Adipose tissue (tissue), 3 donors: Measurements from ENCODE around the gene CDH22. TPM values are rescaled to one million over a fixed set of nuclear protein-coding genes. Genes with fewer than 3 reads are reported as not detected.

ENCODE experiments used
- H3K27ac ChIP-seq: one replicate; pipeline ENCODE4 v1.5.1; 2013; ENCODE audit warnings: low read depth, low read length
- WGBS, 3 donors: extraction: QIAGEN DNeasy Blood & Tissue Kit; methylation state at CpG; one replicate each; pipeline ENCODE4 v1.1.7; 2013; 5-methylcytosine and 5-hydroxymethylcytosine counted together
- polyA plus RNA-seq, 3 donors: library from polyadenylated mRNA; stranded (reverse); fragments of 200-250 nt; gene quantifications; one replicate each; pipeline ENCODE4 v1.2.3, GENCODE V29; 2013
- donor health status: healthy with polysubstance abuse.
- donor health status: Bipolar disorder and iron deficiency.
- donor health status: healthy.

CDH22 gene
- polyA plus RNA-seq = 1 to 10 TPM in 1 of 3 donors, under 1 TPM in 2; 0.16 to 1.3 (median 0.45) TPM

- 1 to 3% (median 3%) methylated on average over 46 to 74 of the region's 74 CpGs for WGBS, 3 donors
- H3K27ac ChIP-seq = no peak within 1 kb of the TSS
Observed at GRCh38 chr20:46308258-46309157, at the start of gene CDH22. CDH22 (minus strand) TSS chr20:46308498; CDS start chr20:46251294, 57,204 bp downstream.

- 3 to 6% (median 5%) methylated on average over 13 of the region's 13 CpGs for WGBS, 3 donors
- H3K27ac ChIP-seq = no peak overlapping the region
Observed at GRCh38 chr20:46357030-46357514, 48.8 kb upstream of the CDH22 start.

- 62 to 72% (median 70%) methylated on average over 23 of the region's 23 CpGs for WGBS, 3 donors
Observed at GRCh38 chr20:46356195-46357029, 48.1 kb upstream of the CDH22 start.

GRCh38 chr20:46355778-46356177, 47.5 kb upstream of the CDH22 start:
- 85 to 90% (median 89%) methylated on average over 7 of the region's 7 CpGs for WGBS, 3 donors
- H3K27ac ChIP-seq = no peak overlapping the region

More at GRCh38 chr20:46356195-46357029, 48.1 kb upstream of the CDH22 start:
- no peak overlapping the region for H3K27ac ChIP-seq

GRCh38 chr20:46354920-46355654, 46.8 kb upstream of the CDH22 start:
- H3K27ac ChIP-seq = no peak overlapping the region
- WGBS, 3 donors = 91 to 93% (median 92%) methylated on average over 20 of the region's 20 CpGs

GRCh38 chr20:46354207-46354555, 45.9 kb upstream of the CDH22 start:
- WGBS, 3 donors = 87 to 94% (median 90%) methylated on average over 4 of the region's 4 CpGs
- H3K27ac ChIP-seq = no peak overlapping the region

- WGBS, 3 donors = 82 to 85% (median 82%) methylated on average over 14 of the region's 14 CpGs
- H3K27ac ChIP-seq = no peak overlapping the region
Observed at GRCh38 chr20:46353500-46354206, 45.4 kb upstream of the CDH22 start.

- 91 to 92% (median 92%) methylated on average over 17 to 18 of the region's 18 CpGs for WGBS, 3 donors
Observed at GRCh38 chr20:46352370-46352938, 44.2 kb upstream of the CDH22 start.

GRCh38 chr20:46351357-46352058, 43.2 kb upstream of the CDH22 start:
- no peak overlapping the region for H3K27ac ChIP-seq
- 87 to 92% (median 91%) methylated on average over 7 of the region's 7 CpGs for WGBS, 3 donors

More at GRCh38 chr20:46352370-46352938, 44.2 kb upstream of the CDH22 start:
- no peak overlapping the region for H3K27ac ChIP-seq

GRCh38 chr20:46350986-46351267, 42.6 kb upstream of the CDH22 start:
- no peak overlapping the region for H3K27ac ChIP-seq
- WGBS, 3 donors = 93 to 95% (median 93%) methylated on average over 8 of the region's 8 CpGs

GRCh38 chr20:46350201-46350985, 42.1 kb upstream of the CDH22 start:
- no peak overlapping the region for H3K27ac ChIP-seq
- 54 to 73% (median 58%) methylated on average over 13 of the region's 13 CpGs for WGBS, 3 donors

- 62 to 86% (median 85%) methylated on average over 4 of the region's 4 CpGs for WGBS, 3 donors
- no peak overlapping the region for H3K27ac ChIP-seq
Observed at GRCh38 chr20:46349742-46350056, 41.4 kb upstream of the CDH22 start.

GRCh38 chr20:46349035-46349741, 40.9 kb upstream of the CDH22 start:
- H3K27ac ChIP-seq = no peak overlapping the region
- 25 to 56% (median 48%) methylated on average over 12 of the region's 12 CpGs for WGBS, 3 donors

GRCh38 chr20:46347841-46348803, 39.8 kb upstream of the CDH22 start:
- WGBS, 3 donors = 66 to 73% (median 67%) methylated on average over 24 to 25 of the region's 25 CpGs
- no peak overlapping the region for H3K27ac ChIP-seq

GRCh38 chr20:46346770-46347169, 38.5 kb upstream of the CDH22 start:
- no peak overlapping the region for H3K27ac ChIP-seq
- 71 to 82% (median 80%) methylated on average over 8 of the region's 8 CpGs for WGBS, 3 donors
